ENCODE data around the gene TLX3.

GRCh38 chr5:171316258-171317121 is 7.4 kb downstream of the TLX3 start:
- TF ChIP-seq CTCF (conservative IDR thresholded peaks at IDR 0.05; ENCODE audit: low read depth, low read length): no peak
- no peak for TF ChIP-seq RCOR1 (IDR thresholded peaks at IDR 0.05; ENCODE audit: insufficient replicate concordance, low read length)
- TF ChIP-seq POLR2A (IDR thresholded peaks at IDR 0.05; ENCODE audit: low read depth, low read length): no peak
- TF ChIP-seq MAZ (IDR thresholded peaks at IDR 0.05; ENCODE audit: borderline replicate concordance, low read depth, low read length): no peak
- no peak for TF ChIP-seq RAD21 (IDR thresholded peaks at IDR 0.05; ENCODE audit: low read length)
- no peak for TF ChIP-seq SMC3 (IDR thresholded peaks at IDR 0.05; ENCODE audit: low read depth, low read length)
- no peak for TF ChIP-seq MXI1 (IDR thresholded peaks at IDR 0.05; ENCODE audit: borderline replicate concordance, low read depth, low read length)
- no peak for TF ChIP-seq CEBPB (IDR thresholded peaks at IDR 0.05; ENCODE audit: low read depth, low read length)
- no peak for TF ChIP-seq MAFK (IDR thresholded peaks at IDR 0.05; ENCODE audit: low read depth, low read length)
- TF ChIP-seq USF2 (IDR thresholded peaks at IDR 0.05; ENCODE audit: low read depth, low read length): no peak
